Measurements from ENCODE around the gene DCHS1.

DCHS1 gene

DNA sequence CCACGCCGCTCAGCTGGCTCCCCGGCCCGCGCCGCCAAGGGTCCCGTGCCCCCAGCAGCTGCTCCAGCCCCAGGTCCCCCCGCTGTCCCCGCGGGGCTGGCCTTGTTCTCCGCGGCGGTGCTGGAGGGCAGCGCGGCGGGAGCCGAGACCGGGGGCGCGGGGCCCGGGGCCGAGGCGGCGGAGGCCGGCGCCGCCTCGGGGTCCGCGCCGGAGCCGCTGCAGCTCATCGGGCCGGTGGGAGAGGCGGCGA is 43.7 kb downstream of the DCHS1 start:
- no peak for DNase-seq

DNA sequence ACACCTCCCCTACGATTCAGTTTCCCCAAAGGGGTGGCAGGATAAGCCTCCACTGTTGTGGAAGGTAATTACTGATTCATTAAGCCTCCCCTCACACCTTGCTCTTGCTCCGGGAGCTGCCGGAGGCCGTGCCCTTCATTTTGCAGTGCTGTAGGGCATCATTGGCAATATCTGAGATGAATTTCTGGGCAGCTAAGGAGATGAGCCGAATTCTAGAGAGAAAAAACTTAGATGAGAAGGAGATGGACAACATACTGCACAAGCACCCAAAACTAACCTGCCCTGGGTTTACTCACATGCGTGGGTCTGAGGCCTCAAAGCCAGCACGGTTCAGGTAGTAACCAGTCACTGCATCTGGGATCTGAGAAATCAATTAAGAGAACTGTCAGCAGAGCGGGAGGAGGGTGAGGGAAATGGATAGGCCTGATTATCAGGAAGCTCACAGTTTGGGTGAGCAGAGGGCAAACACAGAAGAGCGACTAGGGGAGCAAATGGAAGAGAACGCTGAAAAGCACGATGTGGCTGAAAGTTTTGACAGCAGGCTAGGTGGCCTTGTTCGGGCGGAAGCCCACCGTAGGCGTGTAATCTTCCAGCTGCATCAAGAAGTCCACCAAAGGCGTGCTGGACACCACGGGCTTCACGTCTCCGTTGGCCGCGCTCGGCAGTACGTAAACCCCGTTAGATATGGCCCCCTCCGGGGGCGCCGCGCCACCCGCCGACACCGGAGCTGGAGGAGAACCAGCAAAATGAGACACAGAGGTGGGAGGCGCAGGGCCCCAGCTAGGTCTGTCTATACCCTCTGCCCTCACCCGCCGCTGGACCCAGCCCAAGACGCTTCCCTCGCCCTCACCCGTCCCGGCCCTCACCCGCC is 44.3 kb downstream of the DCHS1 start:
- no peak for DNase-seq

DNA sequence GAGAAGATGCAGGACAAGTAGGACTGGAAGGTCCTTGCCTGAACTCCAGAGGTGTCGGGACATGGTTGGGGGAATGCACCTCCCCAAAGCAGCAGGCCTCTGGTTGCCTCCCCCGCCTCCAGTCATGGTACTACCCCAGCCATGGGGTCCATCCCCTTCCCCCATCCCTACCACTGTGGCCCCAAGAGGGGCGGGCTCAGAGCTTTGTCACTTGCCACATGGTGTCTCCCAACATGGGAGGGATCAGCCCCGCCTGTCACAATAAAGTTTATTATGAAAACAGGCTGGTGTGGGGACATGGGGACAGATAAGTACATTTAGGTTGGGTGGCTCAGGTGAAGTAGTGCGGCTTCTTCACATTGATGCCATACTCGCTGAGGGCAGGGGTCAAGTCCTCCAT is 45.0 kb downstream of the DCHS1 start:
- no peak for DNase-seq

DNA sequence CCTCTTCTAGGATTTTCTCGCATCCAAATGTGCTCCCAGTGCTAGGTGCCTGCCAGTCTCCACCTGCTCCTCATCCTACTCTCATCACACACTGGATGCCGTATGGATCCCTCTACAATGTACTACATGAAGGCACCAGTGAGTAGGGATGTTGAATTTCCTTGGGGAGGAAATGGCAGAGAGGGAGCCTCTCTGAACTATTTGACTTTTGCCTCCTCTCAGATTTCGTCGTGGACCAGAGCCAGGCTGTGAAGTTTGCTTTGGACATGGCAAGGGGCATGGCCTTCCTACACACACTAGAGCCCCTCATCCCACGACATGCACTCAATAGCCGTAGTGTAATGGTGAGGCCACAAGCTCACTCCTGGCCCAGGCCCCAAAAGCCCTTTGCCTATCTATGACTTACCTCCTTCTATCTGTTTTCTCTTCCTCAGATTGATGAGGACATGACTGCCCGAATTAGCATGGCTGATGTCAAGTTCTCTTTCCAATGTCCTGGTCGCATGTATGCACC is 46.0 kb downstream of the DCHS1 start:
- no peak for DNase-seq

DNA sequence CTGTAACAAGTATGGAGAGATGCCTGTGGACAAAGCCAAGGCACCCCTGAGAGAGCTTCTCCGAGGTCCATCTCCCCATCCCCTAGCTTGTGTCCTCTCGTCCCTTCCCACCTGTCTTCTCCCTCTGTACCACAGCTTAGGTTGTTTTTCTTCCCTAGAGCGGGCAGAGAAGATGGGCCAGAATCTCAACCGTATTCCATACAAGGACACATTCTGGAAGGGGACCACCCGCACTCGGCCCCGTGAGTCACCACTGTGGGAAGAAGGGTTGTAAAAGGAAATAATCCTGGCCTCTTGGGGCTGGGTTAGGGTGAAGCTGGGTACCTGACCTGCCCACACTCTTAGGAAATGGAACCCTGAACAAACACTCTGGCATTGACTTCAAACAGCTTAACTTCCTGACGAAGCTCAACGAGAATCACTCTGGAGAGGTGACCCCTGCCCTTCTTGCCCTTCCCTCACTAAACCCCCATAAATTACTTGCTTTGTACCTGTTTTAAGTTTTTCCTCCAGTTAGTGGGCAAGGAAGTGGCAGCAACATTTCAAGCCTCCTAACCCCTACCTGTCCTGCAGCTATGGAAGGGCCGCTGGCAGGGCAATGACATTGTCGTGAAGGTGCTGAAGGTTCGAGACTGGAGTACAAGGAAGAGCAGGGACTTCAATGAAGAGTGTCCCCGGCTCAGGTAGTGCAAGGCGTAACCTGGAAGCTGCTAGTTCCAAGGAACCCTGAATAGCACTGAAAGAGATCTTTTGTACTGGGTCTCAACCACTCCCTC is 46.7 kb downstream of the DCHS1 start:
- no peak for DNase-seq

DNA sequence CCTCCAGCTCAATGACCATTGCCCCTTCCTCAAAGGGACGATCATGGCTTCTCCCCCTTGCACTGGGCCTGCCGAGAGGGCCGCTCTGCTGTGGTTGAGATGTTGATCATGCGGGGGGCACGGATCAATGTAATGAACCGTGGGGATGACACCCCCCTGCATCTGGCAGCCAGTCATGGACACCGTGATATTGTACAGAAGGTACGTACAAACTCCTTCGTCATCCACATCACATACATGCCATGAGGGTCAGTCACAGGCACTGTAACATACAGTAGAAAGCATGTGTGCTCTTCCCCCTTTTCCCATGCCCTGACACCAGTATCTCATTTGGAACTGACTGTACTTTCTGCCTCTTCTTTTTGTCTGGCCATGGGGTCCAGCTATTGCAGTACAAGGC is 47.6 kb downstream of the DCHS1 start:
- no peak for DNase-seq

DNA sequence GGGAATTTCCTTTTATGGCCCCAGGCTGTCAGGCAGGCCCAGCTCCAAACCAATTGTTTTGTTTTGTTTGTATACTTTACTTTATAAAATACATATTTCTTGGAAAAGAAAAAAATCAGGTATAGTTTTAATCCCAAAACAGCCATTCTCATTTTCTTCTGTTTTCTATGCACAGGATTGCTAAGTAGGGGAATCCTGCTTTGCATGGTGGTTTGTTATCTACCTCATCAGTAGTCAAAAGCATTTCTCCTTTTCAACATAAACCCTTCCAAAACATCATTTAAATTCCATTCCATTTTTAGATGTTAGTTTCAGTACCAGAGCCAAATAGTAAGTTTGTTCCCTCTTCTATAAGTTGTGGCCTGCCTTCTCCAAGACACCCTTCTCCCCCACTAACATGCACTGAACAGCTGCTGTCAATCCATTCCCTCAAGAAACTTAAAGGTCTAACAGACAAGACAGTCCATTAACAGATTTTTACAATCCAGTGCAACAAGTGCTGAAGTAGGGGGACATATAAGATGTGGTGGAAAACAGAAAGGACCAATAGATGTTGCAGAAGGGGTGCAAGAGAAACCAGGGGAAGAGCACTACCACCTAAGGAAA is 48.3 kb downstream of the DCHS1 start:
- no peak for DNase-seq

DNA sequence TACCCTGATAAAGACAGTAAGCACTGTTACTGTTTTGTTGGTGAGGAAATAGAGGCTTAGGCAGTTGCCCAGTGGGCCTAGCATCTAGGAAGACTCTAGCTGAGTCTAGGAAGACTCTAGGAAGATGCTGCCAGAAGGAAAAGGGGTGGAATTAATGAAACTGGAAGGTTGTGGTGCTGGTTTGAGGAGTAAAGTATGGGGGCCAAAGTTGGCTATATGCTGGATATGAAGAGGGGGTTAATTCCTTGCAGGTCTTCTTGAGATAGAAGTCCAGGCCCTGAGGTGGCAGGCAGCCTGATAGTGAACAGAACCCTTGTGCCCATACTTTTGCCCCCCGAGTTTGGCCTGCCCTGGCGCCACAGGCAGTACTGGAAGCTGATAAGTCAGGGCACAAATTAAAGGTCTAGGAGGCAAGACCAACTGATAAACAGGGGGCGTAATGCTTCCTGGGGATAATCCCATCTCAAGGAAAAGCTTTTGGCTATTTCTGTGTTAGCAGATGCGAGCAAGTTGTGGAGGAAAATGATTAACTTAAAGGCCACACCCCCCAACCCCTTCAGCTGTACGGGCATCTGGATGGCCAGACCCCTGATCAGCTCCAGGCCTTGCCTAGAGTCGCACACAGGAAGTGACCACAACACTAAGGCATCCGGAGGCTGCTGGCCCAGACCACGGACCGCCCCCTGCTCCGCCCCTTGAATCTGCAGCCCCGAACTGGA is 49.0 kb downstream of the DCHS1 start:
- DNase-seq, result no peak

DNA sequence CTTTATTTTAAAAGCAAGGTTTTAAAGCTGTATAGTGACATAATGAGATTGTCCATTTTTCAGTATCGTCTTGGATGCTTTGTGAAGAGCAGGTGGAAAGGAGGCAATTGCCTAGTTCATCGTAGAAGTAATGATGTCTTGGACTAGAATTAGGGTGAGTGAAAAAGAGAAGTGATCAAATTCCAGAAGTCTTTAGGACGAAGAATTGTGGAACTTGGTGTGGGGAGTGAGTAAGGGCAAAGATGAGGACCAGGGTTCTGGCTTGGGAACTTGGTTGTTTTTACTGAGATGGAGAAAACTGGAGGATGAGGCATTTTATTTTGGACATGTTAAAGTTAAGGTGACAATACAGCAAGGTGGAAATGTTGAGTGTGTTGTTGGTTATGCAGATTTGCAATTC is 50.8 kb downstream of the DCHS1 start:
- no peak for DNase-seq

DNA sequence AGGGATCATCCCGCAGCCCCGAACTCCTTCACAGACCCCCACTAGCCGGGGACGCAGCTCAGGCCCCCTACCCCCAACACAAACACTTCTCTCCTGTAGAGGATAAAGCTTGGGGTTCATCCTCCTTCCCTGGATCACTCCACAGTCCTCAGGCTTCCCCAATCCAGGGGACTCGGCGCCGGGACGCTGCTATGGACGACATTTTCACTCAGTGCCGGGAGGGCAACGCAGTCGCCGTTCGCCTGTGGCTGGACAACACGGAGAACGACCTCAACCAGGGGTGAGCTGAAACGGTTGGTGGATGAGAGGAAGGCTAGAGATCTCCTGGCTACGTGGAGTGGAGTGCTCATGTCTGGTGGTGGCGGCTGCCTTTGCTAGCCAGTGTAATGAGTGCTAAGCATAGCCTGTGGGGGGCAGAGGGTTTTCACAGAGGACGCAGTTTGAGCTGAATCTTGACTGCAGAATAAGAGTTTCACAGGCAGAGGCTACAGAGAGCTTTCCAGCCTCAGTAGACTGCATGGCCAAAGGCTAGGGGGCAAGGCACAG is 51.5 kb downstream of the DCHS1 start:
- DNase-seq, result no peak

DNA sequence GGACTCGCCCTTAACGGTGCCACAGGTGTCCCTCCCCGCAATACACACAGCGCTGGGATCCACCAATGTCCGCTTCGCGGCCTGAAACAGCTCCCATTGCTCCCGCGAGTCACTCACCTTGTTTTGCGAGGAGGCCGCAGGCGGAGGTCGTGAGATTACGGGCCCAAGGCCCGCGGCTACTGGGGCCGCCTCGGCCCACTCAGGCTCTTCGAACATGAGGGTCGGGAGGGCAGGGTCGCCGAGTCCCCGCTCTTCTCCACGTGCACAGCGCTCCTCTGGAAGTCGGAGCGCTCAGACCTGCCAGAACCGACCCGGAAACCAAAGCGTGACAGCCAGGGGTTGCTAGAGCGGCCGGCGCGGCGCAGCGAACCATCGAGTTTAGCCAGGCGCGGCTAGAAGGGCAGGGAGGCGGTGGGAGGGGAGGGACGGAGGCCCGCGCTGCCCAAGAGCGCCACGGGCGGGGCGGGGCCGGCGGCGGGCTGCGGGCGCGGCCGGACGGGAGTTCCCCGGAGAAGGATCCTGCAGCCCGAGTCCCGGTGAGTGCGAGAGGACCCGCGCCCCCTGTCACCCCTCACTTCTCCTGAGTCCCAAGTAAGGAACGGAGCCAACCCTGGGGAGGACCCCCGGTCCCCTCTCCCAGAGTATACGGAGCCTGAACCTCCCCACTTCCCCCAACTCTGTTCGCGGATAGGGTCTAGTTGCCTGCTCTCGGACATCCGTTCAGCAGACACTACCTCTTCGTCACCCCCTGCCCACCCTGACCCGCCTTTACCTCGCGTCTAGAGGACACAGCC is 52.1 kb downstream of the DCHS1 start, which contains the start of the genes ILK and RRP8:
TSS of gene ILK (plus strand) at position 488 of the 794 bp plus-strand sequence. CDS start 498 bp downstream, outside the sequence.
TSS of gene RRP8 (minus strand) at position 330 of the 794 bp plus-strand sequence. CDS start at position 216, 114 bp downstream.
- peak; percentile 34 for DNase-seq

DNA sequence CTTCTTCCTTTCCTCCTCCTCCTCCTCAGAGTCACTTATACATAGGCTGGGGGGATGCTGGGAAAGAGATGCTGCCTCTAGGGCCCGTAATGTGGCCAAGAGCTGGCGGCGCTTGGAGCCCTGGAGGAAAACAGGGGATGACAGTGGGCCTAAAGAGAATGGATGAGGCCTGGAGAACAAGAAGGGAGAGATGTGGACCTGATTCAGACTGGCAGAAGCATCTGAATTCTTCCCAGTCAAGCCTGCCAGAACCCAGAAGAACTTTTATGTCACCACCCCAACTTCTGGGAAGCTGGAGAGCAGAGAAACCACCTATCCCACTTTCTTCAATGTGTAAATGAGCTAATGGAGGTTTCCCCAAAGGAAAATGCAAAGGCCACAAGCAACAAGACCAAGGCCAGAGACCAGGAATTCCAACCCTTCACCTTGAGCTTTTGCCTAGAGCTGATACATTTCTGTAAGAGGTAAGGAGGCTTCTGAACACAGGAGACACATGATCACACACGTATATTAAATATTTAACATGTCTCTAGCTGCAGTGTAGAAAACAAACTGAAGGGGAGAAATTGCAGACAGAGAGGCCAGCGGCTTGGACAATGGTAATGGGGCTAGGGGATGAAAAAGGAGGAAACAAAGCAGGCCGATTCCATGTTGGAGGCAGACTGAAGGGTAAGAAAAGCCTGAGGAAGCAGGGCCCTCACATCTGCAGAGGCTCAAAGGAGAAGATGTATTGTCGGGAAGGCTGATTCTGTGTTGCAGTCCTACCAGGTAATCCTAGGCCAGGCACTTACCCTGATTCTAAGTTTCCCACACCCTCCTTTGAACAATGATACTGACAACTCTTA is 53.3 kb downstream of the DCHS1 start:
- no peak for DNase-seq

DNA sequence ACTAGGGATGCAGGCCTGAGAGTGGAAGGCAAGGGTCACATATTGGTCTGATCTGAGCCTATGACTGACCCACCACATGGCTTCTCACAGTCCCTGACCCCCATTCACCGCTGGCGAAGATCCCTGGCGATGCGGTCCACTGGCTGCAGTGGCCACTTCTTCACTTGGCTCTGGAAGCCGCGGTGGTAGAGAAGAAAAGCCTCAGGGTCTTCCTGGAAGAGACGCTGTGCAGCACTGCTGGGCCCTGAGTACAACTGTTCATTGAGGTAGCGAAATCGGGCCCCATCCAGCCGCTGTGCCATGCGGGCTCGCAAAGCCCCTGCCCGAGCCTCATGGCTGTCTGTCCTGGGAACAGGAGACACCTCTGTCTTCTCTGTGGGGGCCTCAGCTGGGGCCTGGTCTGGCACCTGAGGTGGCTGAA is 54.6 kb downstream of the DCHS1 start:
- DNase-seq, result no peak

DNA sequence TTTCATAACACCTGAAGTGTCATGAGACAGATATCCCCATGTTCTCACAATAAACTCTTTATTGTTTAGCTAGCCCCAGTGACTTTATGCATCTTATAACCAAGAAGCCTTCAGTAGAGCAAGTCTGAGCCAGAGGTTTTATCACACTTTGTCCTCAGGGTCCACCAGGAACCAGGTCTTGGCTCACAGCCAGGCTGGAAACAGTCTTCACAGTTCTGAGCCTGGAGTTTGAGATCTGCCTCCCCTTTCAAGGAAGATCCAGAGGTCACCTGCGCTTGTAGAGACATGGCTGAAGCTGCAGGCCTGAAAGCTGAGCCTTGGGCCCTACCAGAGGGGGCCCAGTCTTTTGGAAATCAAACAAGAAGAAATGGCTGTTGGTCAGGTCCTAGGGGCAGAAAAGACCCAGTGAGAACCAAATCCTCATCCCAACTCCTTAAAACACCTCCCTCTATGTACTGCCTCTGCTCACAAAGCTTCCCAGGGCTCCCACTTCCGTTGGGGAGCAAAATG is 55.7 kb downstream of the DCHS1 start:
- no peak for DNase-seq

DNA sequence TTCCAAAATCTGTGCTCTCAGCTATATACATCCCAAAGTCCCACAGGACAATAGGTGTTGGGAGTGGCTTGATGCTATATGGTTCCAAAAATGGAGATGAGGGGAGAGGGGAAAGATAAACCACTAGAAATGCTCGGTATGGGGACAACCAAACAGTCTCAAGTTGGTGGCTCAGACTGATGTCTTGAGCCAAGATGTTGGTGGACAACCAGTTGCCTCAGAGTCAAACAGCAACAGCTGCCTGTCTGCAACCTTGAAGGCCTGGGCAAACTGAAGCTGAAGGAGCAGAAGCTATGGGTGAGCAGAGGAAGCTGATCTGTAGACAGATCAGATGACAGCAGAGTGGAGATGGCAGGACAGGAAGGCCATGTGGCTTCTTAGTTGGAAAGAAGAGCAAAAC is 56.2 kb downstream of the DCHS1 start:
- no peak for DNase-seq

DNA sequence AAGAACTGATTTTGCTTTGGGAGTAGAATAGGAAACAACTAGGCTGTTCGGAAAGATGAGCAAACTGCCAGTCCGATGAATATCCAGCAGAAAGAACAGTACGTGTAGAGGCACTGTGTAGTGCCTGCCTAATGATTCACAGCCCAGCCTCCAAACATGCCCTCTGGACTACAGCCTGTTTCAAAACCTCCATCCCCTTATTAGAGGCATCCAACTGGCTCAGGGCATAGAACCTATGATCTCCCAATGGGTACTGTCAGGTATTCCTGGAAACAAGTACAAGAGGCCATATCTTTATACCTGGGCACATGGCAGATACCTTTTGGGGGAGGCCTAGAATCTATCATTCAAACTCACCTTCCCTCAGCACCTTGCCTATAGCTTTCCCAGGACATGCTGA is 57.1 kb downstream of the DCHS1 start:
- no peak for DNase-seq

DNA sequence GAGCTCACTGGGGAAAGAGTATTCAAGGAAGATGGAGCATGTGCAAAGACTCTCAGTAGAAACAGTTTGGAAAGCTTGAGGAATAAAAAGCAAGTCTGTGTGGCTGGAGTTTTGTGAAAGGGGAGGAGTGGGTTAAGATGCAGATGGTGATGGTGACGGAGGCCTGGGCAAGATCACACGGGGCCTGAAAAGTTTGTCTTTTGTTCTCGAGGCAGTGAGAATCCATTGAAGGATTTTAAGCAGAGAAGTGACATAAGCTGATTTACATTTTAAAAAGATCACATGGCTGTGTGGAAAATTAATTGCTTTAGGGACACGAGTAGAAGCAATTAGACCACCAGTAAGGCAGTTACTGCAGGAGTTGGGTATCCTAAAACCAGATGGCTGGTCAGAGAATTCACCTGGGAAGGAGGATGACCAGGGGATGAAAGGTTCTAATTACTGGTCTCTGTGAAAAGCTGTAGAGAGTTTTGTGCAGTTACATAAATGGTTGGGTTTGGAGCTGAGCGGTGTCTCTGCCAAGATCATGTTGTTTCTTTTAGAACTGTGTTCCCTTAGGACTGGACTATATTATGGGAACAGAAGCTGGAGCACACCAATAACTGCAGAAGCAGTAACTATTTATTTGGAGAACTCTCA is 59.3 kb downstream of the DCHS1 start:
- DNase-seq, result no peak

DNA sequence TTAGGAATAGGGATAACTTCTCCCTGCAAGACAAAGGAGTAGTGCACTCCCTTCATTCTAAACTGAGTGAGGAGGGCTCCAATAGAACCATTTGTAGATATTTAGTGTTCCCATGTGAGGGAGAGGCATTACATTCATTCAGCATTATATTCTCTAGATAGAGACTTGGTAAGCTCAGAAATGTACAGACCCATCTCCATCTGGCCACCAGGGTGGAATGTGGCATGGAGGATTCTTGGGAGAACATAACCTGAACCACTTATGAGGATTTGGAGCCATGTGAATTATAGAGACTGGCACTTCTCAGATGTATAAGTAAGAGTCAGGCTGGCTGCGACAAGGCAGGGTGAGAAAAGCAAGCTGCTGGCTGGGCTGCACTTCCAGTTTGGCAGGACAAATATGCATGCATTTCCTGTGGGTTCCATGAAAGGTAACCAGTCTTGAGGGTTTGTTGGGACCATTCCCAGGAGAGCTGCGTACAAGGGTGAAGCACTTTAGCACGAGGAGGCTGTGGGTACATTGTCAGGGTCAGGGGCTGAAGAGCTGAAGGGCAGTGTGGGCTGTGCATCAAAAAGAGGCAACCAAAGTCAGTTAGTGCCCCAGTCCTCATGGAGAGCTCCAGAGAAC is 61.4 kb downstream of the DCHS1 start:
- no peak for DNase-seq

DNA sequence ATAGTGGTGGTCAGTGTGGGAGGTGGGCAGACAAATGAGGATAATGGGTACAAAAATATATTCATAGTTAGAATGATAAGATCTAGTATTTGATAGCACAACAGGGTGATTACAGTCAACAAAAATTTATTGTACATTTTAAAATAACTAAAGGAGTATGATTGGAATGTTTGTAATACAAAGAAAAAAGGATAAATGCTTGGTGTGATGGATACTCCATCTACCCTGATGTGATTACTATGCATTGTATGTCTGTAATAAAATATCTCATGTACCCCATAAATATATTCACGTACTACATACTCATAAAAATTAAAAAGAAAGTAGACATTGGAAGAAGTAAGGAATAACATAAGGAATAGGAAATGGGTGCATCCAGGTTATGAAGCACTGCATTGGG is 67.6 kb downstream of the DCHS1 start:
- no peak for DNase-seq

All from NCI-H1417 treated with DMSO at 0.1 percent for 48 hours (cell line).